ENCODE results near the gene DOCK3.
"Not testable (repeated sequence)": the region's sequence is repeated elsewhere in the genome, so short reads cannot be mapped to it uniquely, and the experiment has no call there.

The DOCK3 gene

GRCh38 chr3:50804376-50804775 is 129.6 kb downstream of the DOCK3 start:
- not testable (repeated sequence) for DNase-seq (ENCODE audit: low read depth)

- DNase-seq (ENCODE audit: low read depth) = no peak
Measured at GRCh38 chr3:50805321-50805720, 130.6 kb downstream of the DOCK3 start.

- no peak for DNase-seq (ENCODE audit: low read depth)
Measured at GRCh38 chr3:50806031-50806430, 131.3 kb downstream of the DOCK3 start.

DNA sequence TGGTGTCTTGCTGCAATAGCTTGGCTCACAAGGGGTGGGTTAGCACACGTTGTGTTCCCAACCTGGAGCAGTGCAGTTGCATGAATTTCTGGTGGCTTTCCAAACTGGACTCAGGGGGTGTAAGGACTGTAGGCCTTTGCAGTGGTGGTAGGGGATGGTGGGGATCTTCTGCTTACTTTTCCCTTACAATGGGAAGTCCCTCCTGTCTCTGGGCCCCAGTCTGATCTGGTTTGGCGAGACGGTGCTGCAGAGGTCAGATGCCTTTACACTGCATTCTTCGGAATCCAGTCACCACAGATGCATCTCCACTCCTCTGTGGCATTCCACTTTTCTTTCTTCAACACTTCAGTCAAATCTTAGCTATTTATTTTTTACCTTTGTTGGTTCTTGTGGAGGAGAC is 132.1 kb downstream of the DOCK3 start:
- DNase-seq (ENCODE audit: low read depth) = no peak

- DNase-seq (ENCODE audit: low read depth) = no peak
Measured at GRCh38 chr3:50807266-50807665, 132.5 kb downstream of the DOCK3 start.

DNA sequence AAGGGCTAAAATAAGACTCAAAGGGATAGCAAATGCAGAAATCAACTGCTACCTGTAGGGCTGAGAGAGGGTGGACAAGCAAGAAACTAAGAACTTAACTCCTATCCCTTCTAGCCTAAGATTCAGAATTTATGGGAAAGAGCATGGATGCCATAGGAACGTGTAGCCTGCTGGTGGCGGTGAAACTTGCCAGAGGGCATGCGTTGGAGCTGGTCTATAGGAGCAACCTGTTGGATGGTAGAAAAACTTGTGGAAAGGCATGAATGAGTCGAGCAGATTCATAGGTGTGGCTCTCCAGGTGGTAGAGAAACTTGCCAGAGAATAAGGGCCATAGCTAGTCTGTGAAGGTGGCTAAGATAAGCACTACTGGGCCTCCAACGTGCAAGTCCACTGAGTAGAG is 137.2 kb downstream of the DOCK3 start:
- no peak for DNase-seq (ENCODE audit: low read depth)

DNA sequence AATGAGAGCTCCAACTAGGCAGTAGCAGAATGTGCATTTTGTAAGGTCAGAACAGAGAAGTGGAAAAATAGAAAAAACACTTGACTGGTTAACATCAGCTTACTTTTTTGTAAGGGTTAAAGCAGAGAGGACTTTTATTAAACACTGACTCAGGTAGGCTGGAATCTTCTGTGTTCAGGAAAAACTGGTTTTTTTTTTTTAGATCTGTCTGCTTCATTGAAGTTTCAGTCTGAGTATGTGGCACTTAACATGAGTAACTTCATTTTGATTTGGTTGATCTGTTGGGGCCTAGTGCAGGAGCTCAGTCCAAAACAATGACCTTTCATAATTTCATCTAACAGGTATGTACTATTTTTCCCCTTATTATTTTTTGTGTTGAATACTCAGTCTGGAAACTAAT is 141.1 kb downstream of the DOCK3 start:
- DNase-seq (ENCODE audit: low read depth) = no peak

DNA sequence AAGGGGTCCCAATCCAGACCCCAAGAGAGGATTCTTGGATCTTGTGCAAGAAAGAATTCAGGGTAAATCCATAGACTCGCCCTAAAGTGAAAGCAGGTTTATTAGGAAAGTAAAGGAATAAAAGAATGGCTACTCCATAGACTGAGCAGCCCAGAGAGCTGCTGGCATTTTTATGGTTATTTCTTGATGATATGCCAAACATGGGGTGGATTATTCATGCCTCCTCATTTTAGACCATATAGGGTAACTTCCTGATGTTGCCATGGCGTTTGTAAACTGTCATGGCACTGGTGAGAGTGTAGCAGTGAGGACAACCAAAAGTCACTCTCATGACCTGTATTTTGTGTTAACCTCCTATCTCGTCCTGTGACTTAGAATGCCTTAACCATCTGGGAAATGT is 142.2 kb downstream of the DOCK3 start:
- DNase-seq (ENCODE audit: low read depth) = no peak

GRCh38 chr3:50817756-50818529 is 143.2 kb downstream of the DOCK3 start:
- no peak for DNase-seq (ENCODE audit: low read depth)

DNA sequence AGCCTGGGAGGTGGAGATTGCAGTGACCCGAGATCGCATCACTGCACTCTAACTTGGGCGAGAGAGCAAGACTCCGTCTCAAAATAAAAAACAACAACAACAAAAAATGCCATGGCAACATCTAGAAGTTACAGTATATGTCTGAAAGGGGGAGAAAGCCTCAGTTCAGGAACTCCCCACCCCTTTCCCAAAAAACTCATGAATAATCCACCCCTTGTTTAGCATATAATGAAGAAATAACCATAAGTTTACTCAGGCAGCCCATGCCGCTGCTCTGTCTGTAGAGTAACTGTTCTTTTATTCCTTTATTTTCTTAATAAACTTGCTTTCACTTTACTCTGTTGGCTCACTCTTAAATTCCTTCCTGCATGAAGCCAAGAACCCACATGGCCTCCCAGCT is 145.2 kb downstream of the DOCK3 start:
- no peak for DNase-seq (ENCODE audit: low read depth)

DNA sequence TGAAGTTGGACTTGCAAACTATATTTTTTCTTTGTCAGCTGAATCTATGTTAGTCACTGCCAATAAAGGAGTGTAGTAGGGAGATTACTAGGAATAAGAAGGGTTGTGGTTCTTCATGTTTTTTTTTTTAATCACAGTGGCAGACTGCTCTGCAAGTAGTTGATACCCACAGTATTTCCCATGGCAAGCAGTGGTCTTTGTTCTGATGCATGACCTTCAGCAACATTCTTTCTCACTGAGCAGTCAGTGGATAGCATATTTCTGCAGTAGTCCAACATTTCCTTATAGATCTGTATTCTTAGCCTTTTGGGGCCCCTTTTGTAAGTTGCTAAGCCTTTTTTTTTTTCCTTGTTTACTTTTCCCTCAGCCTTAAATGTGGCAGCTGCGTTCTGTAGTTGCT is 151.1 kb downstream of the DOCK3 start:
- DNase-seq (ENCODE audit: low read depth) = no peak

- DNase-seq (ENCODE audit: low read depth) = no peak
Measured at GRCh38 chr3:50830451-50830850, 155.7 kb downstream of the DOCK3 start.

- not testable (repeated sequence) for DNase-seq (ENCODE audit: low read depth)
Measured at GRCh38 chr3:50831009-50831408, 156.3 kb downstream of the DOCK3 start.

GRCh38 chr3:50840983-50841489 is 166.3 kb downstream of the DOCK3 start:
- DNase-seq (ENCODE audit: low read depth) = no peak

GRCh38 chr3:50848308-50848707 is 173.6 kb downstream of the DOCK3 start:
- no peak for DNase-seq (ENCODE audit: low read depth)

- DNase-seq (ENCODE audit: low read depth) = no peak
Measured at GRCh38 chr3:50850639-50851511, 176.1 kb downstream of the DOCK3 start.

DNA sequence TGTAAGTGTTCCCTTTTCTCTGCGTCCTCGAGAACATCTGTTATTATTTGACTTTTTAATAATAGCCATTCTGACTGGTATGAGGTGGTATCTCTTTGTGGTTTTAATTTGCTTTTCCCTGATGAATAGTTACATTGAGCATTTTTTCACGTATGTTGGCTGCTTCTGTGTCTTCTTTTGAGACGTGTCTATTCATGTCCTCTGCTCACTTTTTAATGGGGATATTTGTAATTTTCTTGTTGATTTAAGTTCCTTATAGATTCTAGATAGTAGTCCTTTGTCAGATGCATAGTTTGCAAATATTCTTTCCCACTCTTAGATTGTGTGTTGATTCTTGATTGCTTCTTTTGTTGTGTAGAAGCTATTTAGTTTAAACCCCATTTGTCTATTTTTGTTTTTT is 179.2 kb downstream of the DOCK3 start:
- DNase-seq (ENCODE audit: low read depth) = no peak

GRCh38 chr3:50862221-50862620 is 187.5 kb downstream of the DOCK3 start:
- DNase-seq (ENCODE audit: low read depth) = no peak

GRCh38 chr3:50873376-50874157 is 198.8 kb downstream of the DOCK3 start:
- DNase-seq (ENCODE audit: low read depth) = no peak

DNA sequence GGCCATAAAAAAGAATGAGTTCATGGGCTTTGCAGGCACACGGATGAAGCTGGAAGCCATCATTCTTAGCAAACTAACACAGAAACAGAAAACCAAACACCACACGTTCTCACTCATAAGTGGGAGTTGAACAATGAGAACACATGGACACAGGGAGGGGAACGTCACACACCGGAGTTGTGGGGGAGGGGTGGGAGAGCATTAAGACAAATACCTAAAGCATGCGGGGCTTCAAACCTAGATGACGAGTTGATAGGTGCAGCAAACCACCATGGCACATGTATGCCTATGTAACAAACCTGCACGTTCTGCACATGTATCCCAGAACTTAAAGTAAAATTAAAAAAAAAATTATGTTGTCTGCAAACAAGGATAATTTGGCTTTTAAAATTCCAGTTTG is 200.1 kb downstream of the DOCK3 start:
- DNase-seq (ENCODE audit: low read depth) = not testable (repeated sequence)

- DNase-seq (ENCODE audit: low read depth) = no peak
Measured at GRCh38 chr3:50876947-50877346, 202.2 kb downstream of the DOCK3 start.

GRCh38 chr3:50882733-50883132 is 208.0 kb downstream of the DOCK3 start:
- not testable (repeated sequence) for DNase-seq (ENCODE audit: low read depth)
